RWPE2 (cell line): Measurements from ENCODE around the gene RARS1.

ENCODE experiments used
- ATAC-seq: fragments of 200-7000 bp; cut with Tn5 transposase; 3 replicates; pipeline ENCODE4 v1.9.1; 2021; ENCODE audit warnings: low read depth
- DNase-seq: peaks from one replicate; pipeline ENCODE4 v3.0.0-alpha.2; 2020; ENCODE audit warnings: low spot score
- H3K27ac ChIP-seq: fragments of 450-650 bp; 2 replicates; pipeline ENCODE4 v1.5.1; 2017; ENCODE audit warnings: mild to moderate bottlenecking; ENCODE audit not compliant: poor library complexity, severe bottlenecking
- H3K27me3 ChIP-seq: fragments of 250-450 bp; sonication (Bioruptor Pico); 2 replicates; pipeline ENCODE4 v1.5.1; 2021; ENCODE audit warnings: mild to moderate bottlenecking, moderate library complexity; ENCODE audit not compliant: insufficient read depth, poor library complexity, severe bottlenecking
- H3K36me3 ChIP-seq: fragments of 250-450 bp; sonication (Bioruptor Pico); 2 replicates; pipeline ENCODE4 v1.5.1; 2020; ENCODE audit warnings: low read depth, mild to moderate bottlenecking, moderate library complexity
- H3K4me1 ChIP-seq: fragments of 250-450 bp; sonication (Bioruptor Pico); 2 replicates; pipeline ENCODE4 v1.5.1; 2021; ENCODE audit warnings: mild to moderate bottlenecking, moderate library complexity; ENCODE audit not compliant: insufficient read depth, poor library complexity, severe bottlenecking
- H3K4me3 ChIP-seq: fragments of 250-450 bp; sonication (Bioruptor Pico); 2 replicates; pipeline ENCODE4 v1.5.1; 2021; ENCODE audit warnings: mild to moderate bottlenecking, moderate library complexity; ENCODE audit not compliant: severe bottlenecking
- H3K9me3 ChIP-seq: fragments of 250-450 bp; sonication (Bioruptor Pico); 2 replicates; pipeline ENCODE4 v1.5.1; 2021; ENCODE audit warnings: mild to moderate bottlenecking, moderate library complexity; ENCODE audit not compliant: severe bottlenecking
- CTCF ChIP-seq: fragments of 450-650 bp; IDR thresholded peaks from one replicate; pipeline ENCODE4 v1.5.1; 2017; ENCODE audit warnings: mild to moderate bottlenecking, moderate library complexity; ENCODE audit not compliant: poor library complexity, severe bottlenecking

RARS1 gene

GRCh38 chr5:168474319-168474718 lies 12.0 kb upstream of the RARS1 start:
- peaks cover 8% of the 10 kb centered on the region for H3K4me1 ChIP-seq
- H3K27me3 ChIP-seq = no peaks in the 10 kb centered on the region
- no peak for TF ChIP-seq CTCF
- no peak for ATAC-seq
- peaks cover 26% of the 10 kb centered on the region for H3K36me3 ChIP-seq
- H3K9me3 ChIP-seq = no peaks in the 10 kb centered on the region
- no peak overlapping the region for H3K4me3 ChIP-seq
- no peak overlapping the region for H3K27ac ChIP-seq
- DNase-seq = no peak

- Histone ChIP-seq H3K27me3 (no peaks in the 10 kb centered on the region), H3K36me3 (peaks cover 10% of the 10 kb centered on the region), H3K9me3 (no peaks in the 10 kb centered on the region), H3K4me1 (peaks cover 6% of the 10 kb centered on the region), H3K27ac (no peak overlapping the region), H3K4me3 (no peak overlapping the region)
- no peak for TF ChIP-seq CTCF
- ATAC-seq (no peak), DNase-seq (no peak)
These were observed 9.2 kb upstream of the RARS1 start for GRCh38 chr5:168477060-168477459.

- ATAC-seq = peak; percentile 32; the same call in 1 of the 3 replicates
- H3K36me3 ChIP-seq = no peaks in the 10 kb centered on the region
- DNase-seq = no peak
- TF ChIP-seq CTCF = no peak
- H3K27me3 ChIP-seq = no peaks in the 10 kb centered on the region
- H3K9me3 ChIP-seq = no peaks in the 10 kb centered on the region
- H3K4me3 ChIP-seq = no peak overlapping the region
- no peaks in the 10 kb centered on the region for H3K4me1 ChIP-seq
- H3K27ac ChIP-seq = no peak overlapping the region
These were observed 7.1 kb upstream of the RARS1 start for GRCh38 chr5:168479166-168479565.

- no peaks in the 10 kb centered on the region for H3K27me3 ChIP-seq
- H3K27ac ChIP-seq = no peak overlapping the region
- ATAC-seq (no peak), DNase-seq (no peak)
- no peaks in the 10 kb centered on the region for H3K4me1 ChIP-seq
- no peak overlapping the region for H3K4me3 ChIP-seq
- no peak for TF ChIP-seq CTCF
- H3K9me3 ChIP-seq = no peaks in the 10 kb centered on the region
- H3K36me3 ChIP-seq = no peaks in the 10 kb centered on the region
These were observed 5.7 kb upstream of the RARS1 start for GRCh38 chr5:168480601-168481000.

GRCh38 chr5:168481330-168481788 lies 4.9 kb upstream of the RARS1 start:
- Histone ChIP-seq H3K9me3 (no peaks in the 10 kb centered on the region), H3K4me3 (no peak overlapping the region), H3K27ac (no peak overlapping the region), H3K27me3 (no peaks in the 10 kb centered on the region), H3K4me1 (peaks cover 4% of the 10 kb centered on the region), H3K36me3 (no peaks in the 10 kb centered on the region)
- no peak for TF ChIP-seq CTCF
- no peak; the same call in 2 of the 3 replicates for ATAC-seq
- DNase-seq = no peak
